H1 (cell line): Measurements from ENCODE around the gene OR13J1. TPM values are rescaled to one million over a fixed set of nuclear protein-coding genes. Genes with fewer than 3 reads are reported as not detected.
"Not testable (repeated sequence)": the region's sequence is repeated elsewhere in the genome, so short reads cannot be mapped to it uniquely, and the experiment has no call there.

ENCODE experiments used
- CTCF ChIA-PET: fragments of 300-600 bp; sonication (Branson Sonifier 250); formaldehyde crosslinking; loops from one replicate; lab custom pipeline; 2021; ENCODE audit not compliant: partially characterized antibody; lab: Charles Lee
- POLR2A ChIA-PET: fragments of 300-600 bp; sonication (Branson Sonifier 250); formaldehyde crosslinking; loops from one replicate; lab custom pipeline; 2021; ENCODE audit warnings: inconsistent platforms; ENCODE audit not compliant: partially characterized antibody; lab: Charles Lee
- DNase-seq, 2 experiments: peaks; one replicate each; pipeline versions ENCODE4 v3.0.0 to v3.0.0-alpha.2; 2010 to 2022; ENCODE audit warnings: low spot score in 2 of 2, low read depth in 1 of 2, mixed read lengths in 1 of 2
- FAIRE-seq: peaks from 2 replicates; lab custom pipeline; 2011; peaks lifted over from hg19 to GRCh38; lab: Jason Lieb, UNC
- H2AFZ ChIP-seq: 2 replicates; pipeline ENCODE4 v1.8.1; 2012; ENCODE audit warnings: low read length, inconsistent platforms
- H2AK5ac ChIP-seq: 2 replicates; pipeline ENCODE4 v1.6.1; 2013; ENCODE audit warnings: low read depth, low read length
- H2BK120ac ChIP-seq: replicated peaks from 2 replicates; pipeline ENCODE3; 2013; ENCODE audit warnings: low read depth, low read length, inconsistent platforms
- H2BK12ac ChIP-seq: 2 replicates; pipeline ENCODE4 v1.6.1; 2013; ENCODE audit warnings: low read depth, low read length
- H2BK15ac ChIP-seq: 2 replicates; pipeline ENCODE4 v1.6.1; 2013; ENCODE audit warnings: low read length
- H2BK20ac ChIP-seq: 2 replicates; pipeline ENCODE4 v1.6.1; 2013; ENCODE audit warnings: low read length
- H2BK5ac ChIP-seq: 2 replicates; pipeline ENCODE4 v1.6.1; 2013; ENCODE audit warnings: low read depth, low read length
- H3K14ac ChIP-seq: 2 replicates; pipeline ENCODE4 v1.6.1; 2013; ENCODE audit warnings: inconsistent platforms; ENCODE audit not compliant: insufficient read length
- H3K18ac ChIP-seq: 2 replicates; pipeline ENCODE4 v1.6.1; 2013; ENCODE audit warnings: low read length; ENCODE audit errors: extremely low read depth
- H3K23ac ChIP-seq: 2 replicates; pipeline ENCODE4 v1.6.1; 2013; ENCODE audit warnings: inconsistent platforms; ENCODE audit not compliant: insufficient read length
- H3K23me2 ChIP-seq: 2 replicates; pipeline ENCODE4 v1.6.1; 2013; ENCODE audit warnings: low read depth, low read length
- H3K27ac ChIP-seq: 2 replicates; pipeline ENCODE4 v1.6.1; 2011; ENCODE audit warnings: low read depth, low read length, inconsistent platforms
- H3K27me3 ChIP-seq, 4 experiments: replicated peaks in 1 of 4; 1 replicate in 1 of 4; 2 replicates in 3 of 4; pipeline versions ENCODE4 v1.6.1 to v1.8.1; 2011 to 2013; ENCODE audit warnings: low read length in 3 of 4, mild to moderate bottlenecking in 3 of 4, inconsistent platforms in 2 of 4, mixed read lengths in 2 of 4, moderate library complexity in 1 of 4; ENCODE audit not compliant: control insufficient read depth in 3 of 4, insufficient read depth in 3 of 4; ENCODE audit errors: extremely low read depth in 1 of 4
- H3K36me3 ChIP-seq, 4 experiments: 2 replicates each; pipeline versions ENCODE4 v1.6.1 to v1.8.1; 2011 to 2013; ENCODE audit warnings: mild to moderate bottlenecking in 4 of 4, low read length in 3 of 4, moderate library complexity in 2 of 4, control low read depth in 1 of 4, inconsistent platforms in 1 of 4; ENCODE audit not compliant: insufficient read depth in 4 of 4, control insufficient read depth in 2 of 4
- H3K4ac ChIP-seq: replicated peaks from 2 replicates; pipeline ENCODE3; 2013; ENCODE audit warnings: low read length, low read depth, mixed read lengths, inconsistent platforms; ENCODE audit not compliant: insufficient read length
- H3K4me1 ChIP-seq, 4 experiments: replicated peaks in 1 of 4; 1 replicate in 1 of 4; 2 replicates in 3 of 4; pipeline versions ENCODE4 v1.6.1 to v1.8.1; 2011 to 2013; ENCODE audit warnings: low read length in 3 of 4, inconsistent platforms in 2 of 4, mixed read lengths in 1 of 4; ENCODE audit not compliant: insufficient read depth in 4 of 4, control insufficient read depth in 3 of 4
- H3K4me2 ChIP-seq, 2 experiments: 2 replicates each; pipeline versions ENCODE4 v1.6.1 to v1.8.1; 2011 to 2013; ENCODE audit warnings: low read depth in 2 of 2, low read length in 2 of 2, control low read depth in 1 of 2, inconsistent platforms in 1 of 2, mild to moderate bottlenecking in 1 of 2; ENCODE audit not compliant: insufficient read depth in 1 of 2
- H3K4me3 ChIP-seq, 4 experiments: fragments of 200-600, 300-600 bp in 1 of 4; sonication (generic), shearing (Covaris generic), sonication (Bioruptor Twin) in 1 of 4; 2 replicates each; pipeline versions ENCODE4 v1.5.1 to v1.8.1; 2011 to 2016; ENCODE audit warnings: low read length in 4 of 4, low read depth in 3 of 4, control low read depth in 2 of 4, inconsistent platforms in 2 of 4, mild to moderate bottlenecking in 2 of 4, mixed read lengths in 1 of 4, moderate library complexity in 1 of 4; ENCODE audit not compliant: insufficient read depth in 2 of 4; ENCODE audit errors: extremely low read depth in 1 of 4
- H3K56ac ChIP-seq: replicated peaks from 2 replicates; pipeline ENCODE3; 2013; ENCODE audit warnings: low read depth, mild to moderate bottlenecking, mixed read lengths, low read length, inconsistent platforms; ENCODE audit not compliant: insufficient read length
- H3K79me1 ChIP-seq: 2 replicates; pipeline ENCODE4 v1.6.1; 2013; ENCODE audit warnings: low read depth, low read length, control low read depth
- H3K79me2 ChIP-seq, 2 experiments: 2 replicates each; pipeline versions ENCODE4 v1.6.1 to v1.8.1; 2012 to 2013; ENCODE audit warnings: low read length in 2 of 2, mild to moderate bottlenecking in 2 of 2, inconsistent platforms in 1 of 2; ENCODE audit not compliant: insufficient read depth in 2 of 2, control insufficient read depth in 1 of 2
- H3K9ac ChIP-seq, 4 experiments: replicated peaks in 1 of 4; 1 replicate in 1 of 4; 2 replicates in 3 of 4; pipeline versions ENCODE4 v1.6.1 to v1.8.1; 2011 to 2013; ENCODE audit warnings: low read depth in 3 of 4, low read length in 3 of 4, control low read depth in 2 of 4, mild to moderate bottlenecking in 2 of 4, moderate library complexity in 2 of 4, inconsistent platforms in 1 of 4; ENCODE audit errors: extremely low read depth in 1 of 4
- H3K9me3 ChIP-seq, 2 experiments: 2 replicates each; pipeline versions ENCODE4 v1.6.1 to v1.8.1; 2012 to 2013; ENCODE audit warnings: mild to moderate bottlenecking in 2 of 2, moderate library complexity in 2 of 2, control low read depth in 1 of 2, inconsistent platforms in 1 of 2, low read depth in 1 of 2, low read length in 1 of 2, mixed read lengths in 1 of 2; ENCODE audit not compliant: insufficient read depth in 2 of 2
- H4K20me1 ChIP-seq, 2 experiments: replicated peaks in 1 of 2; 2 replicates each; pipeline versions ENCODE3 to v1.8.1; 2011 to 2013; ENCODE audit warnings: inconsistent platforms in 2 of 2, low read length in 2 of 2, mild to moderate bottlenecking in 1 of 2; ENCODE audit not compliant: insufficient read depth in 2 of 2, control insufficient read depth in 1 of 2
- H4K5ac ChIP-seq: 2 replicates; pipeline ENCODE4 v1.6.1; 2013; ENCODE audit warnings: low read length, low read depth, mixed read lengths, inconsistent platforms; ENCODE audit not compliant: insufficient read length
- H4K8ac ChIP-seq: 2 replicates; pipeline ENCODE4 v1.8.0; 2013; ENCODE audit warnings: mild to moderate bottlenecking, moderate library complexity, low read length, inconsistent platforms; ENCODE audit not compliant: insufficient read depth; ENCODE audit errors: extremely low read depth
- H4K91ac ChIP-seq: replicated peaks from 2 replicates; pipeline ENCODE3; 2013; ENCODE audit warnings: low read length, mixed read lengths, inconsistent platforms; ENCODE audit not compliant: insufficient read length
- polyA plus RNA-seq, 7 experiments: library from polyadenylated mRNA; depleted of rRNA in 3 of 7; stranded (reverse) in 5 of 7; unstranded in 2 of 7; fragments of >200 nt in 5 of 7; fragments of 200-250 nt in 2 of 7; gene quantifications; 1 replicate in 5 of 7; 2 replicates in 1 of 7; 4 replicates in 1 of 7; pipeline versions ENCODE4 v1.2.1 to v1.2.3, GENCODE V29; 2011 to 2013; ENCODE audit warnings: missing spikeins in 2 of 7, mixed read lengths in 2 of 7
- total RNA-seq: library from RNA; stranded (reverse); fragmentation: NEBNext Ultra II Directional; extraction: Animal tissue kit (Norgen Biotek cat#: 25700); gene quantifications from 2 replicates; pipeline ENCODE4 v1.2.1, GENCODE V29; 2021

Gene OR13J1
- total and polyA plus RNA-seq, 2 of the 8 experiments (the other 6 are each of a cell fraction or from before 2014, with no cell fraction given): not detected

DNA sequence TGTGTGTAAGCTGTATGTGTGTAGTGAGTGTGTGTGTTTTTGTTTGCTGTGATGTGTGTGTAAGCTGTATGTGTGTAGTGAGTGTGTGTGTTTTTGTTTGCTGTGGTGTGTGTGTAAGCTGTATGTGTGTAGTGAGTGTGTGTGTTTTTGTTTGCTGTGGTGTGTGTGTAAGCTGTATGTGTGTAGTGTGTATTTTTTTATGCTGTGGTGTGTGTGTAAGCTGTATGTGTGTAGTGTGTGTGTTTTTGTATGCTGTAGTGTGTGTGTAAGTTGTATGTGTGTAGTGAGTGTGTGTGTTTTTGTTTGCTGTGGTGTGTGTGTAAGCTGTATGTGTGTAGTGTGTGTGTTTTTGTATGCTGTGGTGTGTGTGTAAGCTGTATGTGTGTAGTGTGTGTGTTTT lies 43.2 kb upstream of the OR13J1 start:
- H2BK15ac ChIP-seq, H2BK120ac ChIP-seq, H2BK5ac ChIP-seq, H3K79me2 ChIP-seq, H2AFZ ChIP-seq, H4K8ac ChIP-seq, CTCF ChIA-PET, H3K4me2 ChIP-seq, H3K9me3 ChIP-seq, H3K23me2 ChIP-seq, H3K18ac ChIP-seq, H3K36me3 ChIP-seq, H3K56ac ChIP-seq, H4K5ac ChIP-seq, H2BK12ac ChIP-seq, FAIRE-seq, H3K9ac ChIP-seq, H3K4ac ChIP-seq, H2BK20ac ChIP-seq, H4K20me1 ChIP-seq, H3K14ac ChIP-seq, H3K79me1 ChIP-seq, H3K4me3 ChIP-seq, DNase-seq, H3K23ac ChIP-seq, H3K27ac ChIP-seq, POLR2A ChIA-PET, H2AK5ac ChIP-seq, H3K27me3 ChIP-seq, H4K91ac ChIP-seq: not testable (repeated sequence)
- peaks cover 6 to 15% (median 11%) of the 10 kb centered on the region in 4 experiments for H3K4me1 ChIP-seq
